Measurements from ENCODE around the gene TMEM171.

Gene TMEM171

GRCh38 chr5:73120222-73121118 is at the start of gene TMEM171:
TSS of gene TMEM171 (plus strand) at chr5:73120575. CDS start at chr5:73123374, 2,799 bp downstream.
- no peak for DNase-seq

- DNase-seq: no peak
Observed at GRCh38 chr5:73081093-73081492, 39.3 kb upstream of the TMEM171 start.

- DNase-seq: no peak
Observed at GRCh38 chr5:73088026-73088425, 32.3 kb upstream of the TMEM171 start.

GRCh38 chr5:73093943-73094342 is 26.4 kb upstream of the TMEM171 start:
- no peak for DNase-seq

- DNase-seq: no peak
Observed at GRCh38 chr5:73094415-73094814, 26.0 kb upstream of the TMEM171 start.

GRCh38 chr5:73095564-73096238 is 24.7 kb upstream of the TMEM171 start:
- DNase-seq: no peak

GRCh38 chr5:73096239-73096575 is 24.2 kb upstream of the TMEM171 start:
- no peak for DNase-seq

GRCh38 chr5:73097740-73098139 is 22.6 kb upstream of the TMEM171 start:
- DNase-seq: no peak

- no peak for DNase-seq
Observed at GRCh38 chr5:73100109-73100508, 20.3 kb upstream of the TMEM171 start.

GRCh38 chr5:73103870-73104299 is 16.5 kb upstream of the TMEM171 start:
- DNase-seq: no peak

- no peak for DNase-seq
Observed at GRCh38 chr5:73104326-73104725, 16.0 kb upstream of the TMEM171 start.

- no peak for DNase-seq
Observed at GRCh38 chr5:73106335-73106734, 14.0 kb upstream of the TMEM171 start.

GRCh38 chr5:73110190-73110589 is 10.2 kb upstream of the TMEM171 start:
- no peak for DNase-seq

- DNase-seq: no peak
Observed at GRCh38 chr5:73111536-73111935, 8.8 kb upstream of the TMEM171 start.

GRCh38 chr5:73112359-73112758 is 8.0 kb upstream of the TMEM171 start:
- no peak for DNase-seq

GRCh38 chr5:73114044-73114688 is 6.2 kb upstream of the TMEM171 start:
- DNase-seq: no peak

- no peak for DNase-seq
Observed at GRCh38 chr5:73115399-73116051, 4.8 kb upstream of the TMEM171 start.

GRCh38 chr5:73116506-73116905 is 3.9 kb upstream of the TMEM171 start:
- no peak for DNase-seq

- DNase-seq: no peak
Observed at GRCh38 chr5:73117088-73117740, 3.2 kb upstream of the TMEM171 start.

GRCh38 chr5:73118391-73118973 is 1.9 kb upstream of the TMEM171 start:
- no peak for DNase-seq

GRCh38 chr5:73119451-73120157 is 771 bp upstream of the TMEM171 start:
- no peak for DNase-seq

- no peak for DNase-seq
Observed at GRCh38 chr5:73121119-73121463, 716 bp downstream of the TMEM171 start.
